GM18507 (cell line): ENCODE data around the gene NONO.
"Not testable (repeated sequence)": the region's sequence is repeated elsewhere in the genome, so short reads cannot be mapped to it uniquely, and the experiment has no call there.

ENCODE experiments used
- DNase-seq: peaks from one replicate; pipeline ENCODE4 v3.0.0; 2011; ENCODE audit warnings: low read depth; ENCODE audit not compliant: insufficient read length; ENCODE audit errors: extremely low spot score
- FAIRE-seq: peaks from 2 replicates; lab custom pipeline; 2011; peaks lifted over from hg19 to GRCh38; lab: Jason Lieb, UNC

NONO gene

GRCh38 chrX:71349867-71350266, 66.4 kb downstream of the NONO start:
- DNase-seq, FAIRE-seq: not testable (repeated sequence)
